HEK293 (cell line): ENCODE results near the gene SAMD4B.
A peak's percentile ranks its signal among the peaks of the same experiment; 100 is the strongest.

Experiments
- BCL11B ChIP-seq: fragments of 450-650 bp; formaldehyde crosslinking; IDR thresholded peaks from 2 replicates; pipeline ENCODE4 v1.5.1; 2016; ENCODE audit warnings: low read depth, missing biosample characterization, missing genetic modification characterization
- EGR2 ChIP-seq: fragments of 450-650 bp; formaldehyde crosslinking; IDR thresholded peaks from 2 replicates; pipeline ENCODE4 v1.5.1; 2016; ENCODE audit warnings: low read depth, missing biosample characterization, missing genetic modification characterization
- GLIS2 ChIP-seq: fragments of 450-650 bp; formaldehyde crosslinking; IDR thresholded peaks from 2 replicates; pipeline ENCODE4 v1.5.1; 2016; ENCODE audit warnings: missing biosample characterization, missing genetic modification characterization
- KLF9 ChIP-seq: fragments of 450-650 bp; formaldehyde crosslinking; IDR thresholded peaks from 2 replicates; pipeline ENCODE4 v1.5.1; 2016; ENCODE audit warnings: missing biosample characterization, missing genetic modification characterization, low read depth
- MYNN ChIP-seq: fragments of 450-650 bp; formaldehyde crosslinking; IDR thresholded peaks from 2 replicates; pipeline ENCODE4 v1.5.1; 2016; ENCODE audit warnings: missing biosample characterization, missing genetic modification characterization, borderline replicate concordance
- OSR2 ChIP-seq: fragments of 450-650 bp; formaldehyde crosslinking; IDR thresholded peaks from 2 replicates; pipeline ENCODE4 v1.5.1; 2016; ENCODE audit warnings: missing biosample characterization, missing genetic modification characterization
- PRDM1 ChIP-seq: fragments of 450-650 bp; formaldehyde crosslinking; IDR thresholded peaks from 2 replicates; pipeline ENCODE4; 2016; ENCODE audit warnings: missing biosample characterization, missing genetic modification characterization
- SETDB1 ChIP-seq: IDR thresholded peaks from one replicate; pipeline ENCODE4 v1.6.1; 2017; ENCODE audit warnings: mild to moderate bottlenecking, low read length, moderate library complexity, mixed read lengths; ENCODE audit not compliant: insufficient read length
- SP2 ChIP-seq: fragments of 450-650 bp; formaldehyde crosslinking; IDR thresholded peaks from 2 replicates; pipeline ENCODE4 v1.5.1; 2016; ENCODE audit warnings: missing biosample characterization, missing genetic modification characterization
- TRIM28 ChIP-seq: IDR thresholded peaks from 2 replicates; pipeline ENCODE4 v1.6.1; 2011; ENCODE audit warnings: low read length, control low read depth, borderline replicate concordance
- YY1 ChIP-seq: fragments of 450-650 bp; formaldehyde crosslinking; IDR thresholded peaks from 2 replicates; pipeline ENCODE4 v1.5.1; 2018; ENCODE audit warnings: missing biosample characterization, missing genetic modification characterization
- ZBTB17 ChIP-seq: fragments of 450-650 bp; formaldehyde crosslinking; IDR thresholded peaks from 2 replicates; pipeline ENCODE4 v1.5.1; 2016; ENCODE audit warnings: missing biosample characterization, missing genetic modification characterization
- ZBTB48 ChIP-seq: fragments of 450-650 bp; formaldehyde crosslinking; IDR thresholded peaks from 2 replicates; pipeline ENCODE4 v1.5.1; 2016; ENCODE audit warnings: missing biosample characterization, missing genetic modification characterization
- ZBTB8A ChIP-seq: fragments of 450-650 bp; formaldehyde crosslinking; IDR thresholded peaks from 2 replicates; pipeline ENCODE4 v1.5.1; 2016; ENCODE audit warnings: missing biosample characterization, missing genetic modification characterization
- ZFP37 ChIP-seq: fragments of 450-650 bp; formaldehyde crosslinking; IDR thresholded peaks from 2 replicates; pipeline ENCODE4 v1.5.1; 2016; ENCODE audit warnings: missing biosample characterization, missing genetic modification characterization
- ZNF23 ChIP-seq: fragments of 450-650 bp; formaldehyde crosslinking; IDR thresholded peaks from 2 replicates; pipeline ENCODE4 v1.5.1; 2016; ENCODE audit warnings: missing biosample characterization, missing genetic modification characterization, borderline replicate concordance
- ZNF292 ChIP-seq: fragments of 450-650 bp; formaldehyde crosslinking; IDR thresholded peaks from 2 replicates; pipeline ENCODE4 v1.5.1; 2016; ENCODE audit warnings: low read depth, missing biosample characterization, missing genetic modification characterization, borderline replicate concordance
- ZNF302 ChIP-seq: fragments of 450-650 bp; formaldehyde crosslinking; IDR thresholded peaks from 2 replicates; pipeline ENCODE4 v1.5.1; 2016; ENCODE audit warnings: missing biosample characterization, missing genetic modification characterization, low read depth
- ZNF311 ChIP-seq: fragments of 450-650 bp; formaldehyde crosslinking; IDR thresholded peaks from 2 replicates; pipeline ENCODE4 v1.5.1; 2017; ENCODE audit warnings: missing biosample characterization, missing genetic modification characterization, borderline replicate concordance
- ZNF341 ChIP-seq: fragments of 450-650 bp; formaldehyde crosslinking; IDR thresholded peaks from 2 replicates; pipeline ENCODE4; 2016; ENCODE audit warnings: low read depth, missing biosample characterization, missing genetic modification characterization
- ZNF544 ChIP-seq: fragments of 450-650 bp; formaldehyde crosslinking; IDR thresholded peaks from 2 replicates; pipeline ENCODE4 v1.5.0; 2017; ENCODE audit warnings: missing biosample characterization, missing genetic modification characterization
- ZNF677 ChIP-seq: fragments of 450-650 bp; IDR thresholded peaks from 2 replicates; pipeline ENCODE4 v1.5.0; 2018; ENCODE audit warnings: missing biosample characterization, mild to moderate bottlenecking, missing genetic modification characterization, moderate library complexity
- ZNF707 ChIP-seq: fragments of 450-650 bp; formaldehyde crosslinking; IDR thresholded peaks from 2 replicates; pipeline ENCODE4 v1.5.1; 2016; ENCODE audit warnings: missing biosample characterization, missing genetic modification characterization
- ZNF76 ChIP-seq: fragments of 450-650 bp; formaldehyde crosslinking; IDR thresholded peaks from 2 replicates; pipeline ENCODE4; 2016; ENCODE audit warnings: low read depth, missing biosample characterization, missing genetic modification characterization, borderline replicate concordance
- ZNF777 ChIP-seq: fragments of 450-650 bp; formaldehyde crosslinking; IDR thresholded peaks from 2 replicates; pipeline ENCODE4 v1.5.1; 2017; ENCODE audit warnings: missing biosample characterization, missing genetic modification characterization, borderline replicate concordance
- ZNF785 ChIP-seq: fragments of 450-650 bp; formaldehyde crosslinking; IDR thresholded peaks from 2 replicates; pipeline ENCODE4 v1.5.1; 2016; ENCODE audit warnings: missing biosample characterization, missing genetic modification characterization
- TF ChIP-seq, protein P1 (sequence below): fragments of 450-650 bp; formaldehyde crosslinking; optimal IDR thresholded peaks from 2 replicates; pipeline ENCODE3; 2016; ENCODE audit warnings: missing biosample characterization, mild to moderate bottlenecking, missing genetic modification characterization
- TF ChIP-seq, protein P2 (sequence below): fragments of 450-650 bp; formaldehyde crosslinking; IDR thresholded peaks from 2 replicates; pipeline ENCODE4 v1.5.1; 2017; ENCODE audit warnings: missing biosample characterization, missing genetic modification characterization
- TF ChIP-seq, protein P3 (sequence below): IDR thresholded peaks from 2 replicates; pipeline ENCODE4 v1.6.1; 2011; ENCODE audit warnings: mild to moderate bottlenecking, low read depth, low read length, borderline replicate concordance
- TF ChIP-seq, protein P4 (sequence below): fragments of 450-650 bp; formaldehyde crosslinking; conservative IDR thresholded peaks from 2 replicates; pipeline ENCODE4 v1.5.1; 2016; ENCODE audit warnings: low read depth, missing biosample characterization, missing genetic modification characterization

The SAMD4B gene

DNA sequence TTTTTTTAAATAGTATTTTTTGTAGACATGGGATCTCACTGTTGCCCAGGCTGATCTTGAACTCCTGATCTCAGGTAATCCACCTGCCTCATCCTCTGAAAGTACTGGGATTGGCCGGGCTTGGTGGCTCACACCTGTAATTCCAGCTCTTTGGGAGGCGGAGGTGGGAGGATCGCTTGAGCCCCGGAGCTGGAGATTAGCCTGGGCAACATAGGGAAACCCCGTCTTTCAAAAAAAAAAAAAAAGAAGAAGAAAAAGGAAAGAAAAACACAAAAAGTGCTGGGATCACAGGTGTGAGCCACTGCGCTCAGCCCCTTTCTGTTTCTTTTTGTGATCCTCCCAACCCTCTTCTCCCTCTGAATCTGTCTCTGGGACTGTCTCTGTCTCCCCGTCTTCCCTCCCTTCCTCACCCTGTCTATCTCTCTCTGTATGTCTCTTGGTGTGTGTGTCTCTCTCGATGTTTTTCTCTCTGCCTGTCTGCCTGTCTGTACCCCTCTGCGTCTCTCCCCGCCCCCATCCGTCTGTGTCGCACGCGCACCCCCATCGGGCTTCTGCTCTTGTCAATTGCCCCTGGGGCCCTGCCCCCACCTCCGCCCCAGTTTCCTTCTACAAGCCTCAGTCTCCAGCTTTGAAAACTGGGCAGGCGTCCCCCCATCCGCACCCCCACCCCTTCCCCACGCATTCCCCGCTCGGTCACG, 63.9 kb downstream of the SAMD4B start (continued):
- TF ChIP-seq ZBTB17 (tag by site-specific recombination) = peak; percentile 75
- no peak for TF ChIP-seq SETDB1
- peak; percentile 86; the same call in 1 of the 2 replicates for TF ChIP-seq BCL11B (tag by site-specific recombination)
- no peak for TF ChIP-seq ZNF302
- TF ChIP-seq GLIS2 (tag by site-specific recombination) = peak; percentile 60
- TF ChIP-seq YY1 (tag by site-specific recombination) = no peak
- peak; percentile 73 for TF ChIP-seq PRDM1 (tag by site-specific recombination)
- TF ChIP-seq TRIM28 = no peak
- TF ChIP-seq, protein P1, sequence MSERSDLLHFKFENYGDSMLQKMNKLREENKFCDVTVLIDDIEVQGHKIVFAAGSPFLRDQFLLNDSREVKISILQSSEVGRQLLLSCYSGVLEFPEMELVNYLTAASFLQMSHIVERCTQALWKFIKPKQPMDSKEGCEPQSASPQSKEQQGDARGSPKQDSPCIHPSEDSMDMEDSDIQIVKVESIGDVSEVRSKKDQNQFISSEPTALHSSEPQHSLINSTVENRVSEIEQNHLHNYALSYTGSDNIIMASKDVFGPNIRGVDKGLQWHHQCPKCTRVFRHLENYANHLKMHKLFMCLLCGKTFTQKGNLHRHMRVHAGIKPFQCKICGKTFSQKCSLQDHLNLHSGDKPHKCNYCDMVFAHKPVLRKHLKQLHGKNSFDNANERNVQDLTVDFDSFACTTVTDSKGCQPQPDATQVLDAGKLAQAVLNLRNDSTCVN (tag by site-specific recombination) = peak; percentile 85
- TF ChIP-seq ZNF707 (tag by site-specific recombination) = no peak
- TF ChIP-seq OSR2 (tag by site-specific recombination) = no peak; the same call in 1 of the 2 replicates
- no peak for TF ChIP-seq ZNF292 (tag by site-specific recombination)
- TF ChIP-seq ZNF76 (tag by site-specific recombination) = peak; percentile 38; the same call in 1 of the 2 replicates
- TF ChIP-seq ZNF785 (tag by site-specific recombination) = no peak
- no peak for TF ChIP-seq ZFP37 (tag by site-specific recombination)
- TF ChIP-seq ZNF341 (tag by site-specific recombination) = peak; percentile 39; the same call in 1 of the 2 replicates
- peak; percentile 24 for TF ChIP-seq ZBTB8A (tag by site-specific recombination)
- no peak; the same call in 1 of the 2 replicates for TF ChIP-seq KLF9
- no peak for TF ChIP-seq ZNF23
- peak; percentile 54; the same call in 1 of the 2 replicates for TF ChIP-seq ZNF777 (tag by site-specific recombination)
- TF ChIP-seq, protein P2, sequence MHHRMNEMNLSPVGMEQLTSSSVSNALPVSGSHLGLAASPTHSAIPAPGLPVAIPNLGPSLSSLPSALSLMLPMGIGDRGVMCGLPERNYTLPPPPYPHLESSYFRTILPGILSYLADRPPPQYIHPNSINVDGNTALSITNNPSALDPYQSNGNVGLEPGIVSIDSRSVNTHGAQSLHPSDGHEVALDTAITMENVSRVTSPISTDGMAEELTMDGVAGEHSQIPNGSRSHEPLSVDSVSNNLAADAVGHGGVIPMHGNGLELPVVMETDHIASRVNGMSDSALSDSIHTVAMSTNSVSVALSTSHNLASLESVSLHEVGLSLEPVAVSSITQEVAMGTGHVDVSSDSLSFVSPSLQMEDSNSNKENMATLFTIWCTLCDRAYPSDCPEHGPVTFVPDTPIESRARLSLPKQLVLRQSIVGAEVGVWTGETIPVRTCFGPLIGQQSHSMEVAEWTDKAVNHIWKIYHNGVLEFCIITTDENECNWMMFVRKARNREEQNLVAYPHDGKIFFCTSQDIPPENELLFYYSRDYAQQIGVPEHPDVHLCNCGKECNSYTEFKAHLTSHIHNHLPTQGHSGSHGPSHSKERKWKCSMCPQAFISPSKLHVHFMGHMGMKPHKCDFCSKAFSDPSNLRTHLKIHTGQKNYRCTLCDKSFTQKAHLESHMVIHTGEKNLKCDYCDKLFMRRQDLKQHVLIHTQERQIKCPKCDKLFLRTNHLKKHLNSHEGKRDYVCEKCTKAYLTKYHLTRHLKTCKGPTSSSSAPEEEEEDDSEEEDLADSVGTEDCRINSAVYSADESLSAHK (tag by site-specific recombination) = peak; percentile 33; the same call in 1 of the 2 replicates
- TF ChIP-seq ZNF311 = peak; percentile 84; the same call in 1 of the 2 replicates
- TF ChIP-seq ZNF677 (tag by site-specific recombination) = no peak
- no peak for TF ChIP-seq ZNF544 (tag by site-specific recombination)
- TF ChIP-seq EGR2 (tag by site-specific recombination) = peak; percentile 61
- no peak for TF ChIP-seq MYNN (tag by site-specific recombination)
- peak; percentile 84 for TF ChIP-seq ZBTB48 (tag by site-specific recombination)
- TF ChIP-seq, protein P3, sequence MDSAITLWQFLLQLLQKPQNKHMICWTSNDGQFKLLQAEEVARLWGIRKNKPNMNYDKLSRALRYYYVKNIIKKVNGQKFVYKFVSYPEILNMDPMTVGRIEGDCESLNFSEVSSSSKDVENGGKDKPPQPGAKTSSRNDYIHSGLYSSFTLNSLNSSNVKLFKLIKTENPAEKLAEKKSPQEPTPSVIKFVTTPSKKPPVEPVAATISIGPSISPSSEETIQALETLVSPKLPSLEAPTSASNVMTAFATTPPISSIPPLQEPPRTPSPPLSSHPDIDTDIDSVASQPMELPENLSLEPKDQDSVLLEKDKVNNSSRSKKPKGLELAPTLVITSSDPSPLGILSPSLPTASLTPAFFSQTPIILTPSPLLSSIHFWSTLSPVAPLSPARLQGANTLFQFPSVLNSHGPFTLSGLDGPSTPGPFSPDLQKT = no peak
- TF ChIP-seq, protein P4, sequence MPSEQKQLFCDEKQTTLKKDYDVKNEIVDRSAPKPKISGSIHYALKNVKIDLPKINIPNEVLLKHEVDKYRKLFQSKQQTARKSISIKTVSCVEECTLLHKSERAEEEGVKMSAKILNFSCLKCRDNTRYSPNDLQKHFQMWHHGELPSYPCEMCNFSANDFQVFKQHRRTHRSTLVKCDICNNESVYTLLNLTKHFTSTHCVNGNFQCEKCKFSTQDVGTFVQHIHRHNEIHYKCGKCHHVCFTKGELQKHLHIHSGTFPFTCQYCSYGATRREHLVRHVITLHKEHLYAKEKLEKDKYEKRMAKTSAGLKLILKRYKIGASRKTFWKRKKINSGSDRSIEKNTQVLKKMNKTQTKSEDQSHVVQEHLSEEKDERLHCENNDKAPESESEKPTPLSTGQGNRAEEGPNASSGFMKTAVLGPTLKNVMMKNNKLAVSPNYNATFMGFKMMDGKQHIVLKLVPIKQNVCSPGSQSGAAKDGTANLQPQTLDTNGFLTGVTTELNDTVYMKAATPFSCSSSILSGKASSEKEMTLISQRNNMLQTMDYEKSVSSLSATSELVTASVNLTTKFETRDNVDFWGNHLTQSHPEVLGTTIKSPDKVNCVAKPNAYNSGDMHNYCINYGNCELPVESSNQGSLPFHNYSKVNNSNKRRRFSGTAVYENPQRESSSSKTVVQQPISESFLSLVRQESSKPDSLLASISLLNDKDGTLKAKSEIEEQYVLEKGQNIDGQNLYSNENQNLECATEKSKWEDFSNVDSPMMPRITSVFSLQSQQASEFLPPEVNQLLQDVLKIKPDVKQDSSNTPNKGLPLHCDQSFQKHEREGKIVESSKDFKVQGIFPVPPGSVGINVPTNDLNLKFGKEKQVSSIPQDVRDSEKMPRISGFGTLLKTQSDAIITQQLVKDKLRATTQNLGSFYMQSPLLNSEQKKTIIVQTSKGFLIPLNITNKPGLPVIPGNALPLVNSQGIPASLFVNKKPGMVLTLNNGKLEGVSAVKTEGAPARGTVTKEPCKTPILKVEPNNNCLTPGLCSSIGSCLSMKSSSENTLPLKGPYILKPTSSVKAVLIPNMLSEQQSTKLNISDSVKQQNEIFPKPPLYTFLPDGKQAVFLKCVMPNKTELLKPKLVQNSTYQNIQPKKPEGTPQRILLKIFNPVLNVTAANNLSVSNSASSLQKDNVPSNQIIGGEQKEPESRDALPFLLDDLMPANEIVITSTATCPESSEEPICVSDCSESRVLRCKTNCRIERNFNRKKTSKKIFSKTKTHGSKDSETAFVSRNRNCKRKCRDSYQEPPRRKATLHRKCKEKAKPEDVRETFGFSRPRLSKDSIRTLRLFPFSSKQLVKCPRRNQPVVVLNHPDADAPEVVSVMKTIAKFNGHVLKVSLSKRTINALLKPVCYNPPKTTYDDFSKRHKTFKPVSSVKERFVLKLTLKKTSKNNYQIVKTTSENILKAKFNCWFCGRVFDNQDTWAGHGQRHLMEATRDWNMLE (tag by site-specific recombination) = no peak
- peak; percentile 25; the same call in 1 of the 2 replicates for TF ChIP-seq SP2
- TF ChIP-seq, all 188 proteins: peak for 46
